ENCODE measurements around the gene LRRFIP1. TPM values are rescaled to one million over a fixed set of nuclear protein-coding genes. Genes with fewer than 3 reads are reported as not detected.

The LRRFIP1 gene
- total RNA-seq, 1 donor = 49.0 TPM

GRCh38 chr2:237643582-237644380, 16.4 kb downstream of the LRRFIP1 start:
- no peak overlapping the region for H3K4me3 ChIP-seq (ENCODE audit: low read depth, low read length)
- DNase-seq (ENCODE audit: low read depth) = no peak
- no peak for TF ChIP-seq CTCF (IDR thresholded peaks at IDR 0.05; ENCODE audit: insufficient read depth, low read length)

- no peak for TF ChIP-seq CTCF (IDR thresholded peaks at IDR 0.05; ENCODE audit: insufficient read depth, low read length)
- no peak for DNase-seq (ENCODE audit: low read depth)
- no peak overlapping the region for H3K4me3 ChIP-seq (ENCODE audit: low read depth, low read length)
Observed at GRCh38 chr2:237644381-237644703, 17.0 kb downstream of the LRRFIP1 start.

GRCh38 chr2:237645261-237645660, 17.9 kb downstream of the LRRFIP1 start:
- H3K4me3 ChIP-seq (ENCODE audit: low read depth, low read length) = no peak overlapping the region
- TF ChIP-seq CTCF (IDR thresholded peaks at IDR 0.05; ENCODE audit: insufficient read depth, low read length) = no peak
- no peak for DNase-seq (ENCODE audit: low read depth)

GRCh38 chr2:237647176-237648015, 20.0 kb downstream of the LRRFIP1 start:
- TF ChIP-seq CTCF (IDR thresholded peaks at IDR 0.05; ENCODE audit: insufficient read depth, low read length) = no peak
- no peak for DNase-seq (ENCODE audit: low read depth)
- H3K4me3 ChIP-seq (ENCODE audit: low read depth, low read length) = no peak overlapping the region

- TF ChIP-seq CTCF (IDR thresholded peaks at IDR 0.05; ENCODE audit: insufficient read depth, low read length) = no peak
- no peak overlapping the region for H3K4me3 ChIP-seq (ENCODE audit: low read depth, low read length)
- DNase-seq (ENCODE audit: low read depth) = no peak
Observed at GRCh38 chr2:237648016-237648381, 20.6 kb downstream of the LRRFIP1 start.

GRCh38 chr2:237649541-237650454, 22.4 kb downstream of the LRRFIP1 start:
- no peak for DNase-seq (ENCODE audit: low read depth)
- no peak for TF ChIP-seq CTCF (IDR thresholded peaks at IDR 0.05; ENCODE audit: insufficient read depth, low read length)
- no peak overlapping the region for H3K4me3 ChIP-seq (ENCODE audit: low read depth, low read length)

All from fibroblast of the aortic adventitia (primary cell).